T follicular helper cell (primary cell): Measurements from ENCODE around the gene ATXN7L1.

ENCODE experiments used
- DNase-seq: peaks from one replicate; pipeline ENCODE4 v3.0.0-alpha.2; 2020; ENCODE audit warnings: low read depth

The ATXN7L1 gene

DNA sequence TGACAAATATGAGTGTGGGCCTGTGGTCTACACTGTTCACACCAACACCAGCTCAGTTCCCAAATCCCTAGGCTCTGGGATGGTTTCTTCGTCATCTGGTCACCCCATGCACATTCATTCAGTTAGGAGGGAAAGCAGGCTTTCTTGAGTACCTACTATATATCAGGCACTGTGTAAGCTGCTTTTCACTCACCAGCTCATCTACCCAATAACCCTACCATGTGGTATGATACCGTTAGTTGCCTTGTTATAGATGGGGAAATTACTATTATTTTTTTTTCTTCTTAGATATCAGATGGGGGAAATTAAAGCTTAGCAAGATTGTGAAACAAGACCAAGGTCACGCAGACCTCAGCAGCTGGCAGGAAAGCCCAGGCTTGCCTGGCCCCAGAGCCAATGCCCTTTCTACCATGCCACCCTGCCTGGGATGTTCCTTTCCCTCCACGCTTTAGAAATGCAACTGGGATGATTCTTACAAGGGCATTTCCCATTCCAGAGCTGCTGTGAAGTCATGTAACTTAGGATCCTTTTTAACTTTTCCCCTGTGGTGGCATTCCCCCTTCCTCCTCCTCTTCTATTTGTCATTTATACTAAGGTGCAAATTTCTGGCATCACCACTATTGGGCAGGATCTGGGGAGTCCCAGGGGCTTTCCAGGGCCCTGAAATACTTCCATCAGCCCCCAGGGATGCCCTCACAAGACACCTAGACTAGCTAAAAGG lies 202.0 kb downstream of the ATXN7L1 start:
- DNase-seq, result no peak

DNA sequence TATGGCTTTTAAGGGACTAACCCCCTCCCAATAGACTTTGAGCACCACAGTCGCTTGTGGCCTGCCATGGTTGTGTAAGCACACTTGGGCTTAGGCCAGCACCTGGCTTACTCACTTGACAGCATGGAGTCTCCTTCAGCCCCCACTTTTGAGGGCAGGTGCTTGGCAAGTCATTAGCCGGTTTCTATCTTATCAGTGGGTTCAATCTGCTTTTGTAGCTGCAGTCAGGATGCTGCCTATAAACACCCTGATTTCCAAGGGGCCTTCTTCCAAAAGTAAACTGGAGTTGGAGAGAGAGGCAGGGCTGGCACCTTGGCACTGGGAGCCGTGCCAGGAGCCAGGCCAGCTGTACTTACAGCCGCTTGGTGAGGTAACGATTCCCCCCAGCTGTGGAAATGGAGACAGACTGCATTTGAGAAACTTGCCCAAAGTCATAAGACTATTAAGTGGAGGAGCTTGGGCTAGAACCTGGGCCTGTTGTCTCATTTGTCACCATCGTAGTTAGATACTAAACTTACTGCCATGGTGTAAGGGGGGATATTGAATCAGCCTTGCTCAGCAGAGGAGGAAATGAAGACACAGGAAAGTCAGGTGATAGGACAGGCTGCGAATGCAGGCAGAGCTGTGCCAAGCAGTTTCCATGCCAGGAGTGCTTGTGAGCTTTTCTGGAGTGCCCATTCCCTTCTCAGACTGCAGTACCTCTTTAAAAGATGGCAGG lies 202.9 kb downstream of the ATXN7L1 start:
- DNase-seq, result no peak

DNA sequence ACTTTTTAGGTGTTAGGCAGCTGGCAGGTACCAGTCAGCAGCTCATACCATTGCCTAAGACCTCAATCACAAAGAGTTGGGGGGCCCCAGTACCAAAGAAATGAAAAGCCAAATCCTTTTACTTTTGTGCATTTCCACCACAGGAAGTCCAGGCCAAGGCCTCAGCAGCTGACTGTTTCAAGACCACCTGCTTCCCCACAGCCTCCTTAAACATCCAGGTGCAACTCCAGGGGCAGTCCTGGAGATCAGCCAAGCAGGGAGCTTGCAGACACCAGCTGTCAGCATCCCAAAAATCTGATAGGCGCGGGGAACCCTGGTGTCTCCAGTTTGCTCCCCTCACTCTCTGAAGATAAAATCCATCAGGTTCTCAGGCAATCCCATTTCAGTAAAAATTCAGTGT lies 203.6 kb downstream of the ATXN7L1 start:
- DNase-seq, result no peak

DNA sequence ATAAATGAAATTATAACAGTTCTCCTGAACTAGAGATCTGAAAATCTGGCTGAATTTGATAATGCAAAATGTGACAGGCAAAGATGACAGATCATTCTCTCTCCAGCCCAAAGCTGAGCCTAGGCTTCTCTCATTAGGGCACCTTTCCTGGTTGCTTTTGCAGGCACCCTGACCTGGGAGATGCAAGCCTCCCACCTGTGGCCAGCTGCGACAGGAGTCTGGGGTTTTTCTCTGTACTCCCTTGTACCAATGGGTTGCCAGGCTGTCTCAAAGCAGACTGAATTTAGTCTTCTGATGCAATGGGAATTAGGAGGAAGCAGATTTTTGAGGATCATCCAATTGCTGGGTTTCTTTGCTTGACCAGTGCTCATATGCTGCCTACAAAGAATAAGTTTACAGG lies 210.1 kb downstream of the ATXN7L1 start:
- DNase-seq, result no peak

DNA sequence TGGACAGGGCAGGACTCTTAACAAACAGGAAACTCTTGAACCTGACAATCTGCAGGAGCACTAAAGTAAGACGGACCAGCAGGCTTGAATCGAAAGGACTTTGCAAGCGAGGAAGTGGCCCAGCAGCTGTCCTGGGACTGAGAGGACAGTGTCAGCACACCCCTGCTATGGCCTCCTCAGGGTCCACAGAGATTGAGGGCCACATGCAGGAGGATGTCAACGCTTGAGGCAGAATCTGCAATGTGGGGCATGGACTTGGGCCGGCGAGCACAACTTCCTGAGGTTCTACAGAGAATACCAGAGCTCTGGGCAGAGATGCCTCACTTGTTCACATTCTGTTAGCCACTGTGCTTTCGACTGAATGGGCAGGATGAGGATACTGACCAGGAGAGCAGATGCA lies 210.7 kb downstream of the ATXN7L1 start:
- no peak for DNase-seq

DNA sequence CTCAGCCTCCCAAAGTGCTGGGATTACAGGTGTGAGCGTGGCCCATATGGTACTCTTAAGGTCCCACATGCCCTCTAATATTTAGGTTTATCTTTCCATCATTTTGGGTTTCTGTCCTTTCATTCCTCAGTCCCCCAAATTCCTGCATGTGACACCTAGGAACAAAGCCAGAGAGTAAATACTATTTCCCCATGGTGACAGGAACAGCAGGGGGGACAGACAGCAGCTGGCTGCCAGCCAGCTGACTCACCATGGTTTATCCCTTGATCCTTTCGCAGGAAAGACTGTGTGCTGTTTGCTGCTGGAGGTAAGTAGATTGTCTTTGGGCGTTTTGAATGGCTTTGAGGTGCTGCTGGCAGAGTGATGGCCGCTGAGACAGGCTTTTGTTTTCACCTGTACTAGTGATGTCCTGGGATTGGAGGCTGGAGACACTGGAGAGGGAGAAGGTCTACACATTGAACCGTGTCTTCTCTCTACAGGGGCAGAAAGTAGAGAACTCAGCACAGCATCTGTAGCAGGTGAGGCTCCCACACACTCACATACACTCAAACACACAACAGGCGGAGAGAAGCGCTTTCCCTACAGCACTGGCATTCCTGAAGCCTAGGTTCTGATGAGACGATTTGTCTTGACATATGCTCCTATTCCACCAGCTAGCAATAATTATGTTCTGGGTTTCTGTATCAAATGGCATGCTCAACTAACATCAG lies 211.4 kb downstream of the ATXN7L1 start:
- DNase-seq, result no peak

DNA sequence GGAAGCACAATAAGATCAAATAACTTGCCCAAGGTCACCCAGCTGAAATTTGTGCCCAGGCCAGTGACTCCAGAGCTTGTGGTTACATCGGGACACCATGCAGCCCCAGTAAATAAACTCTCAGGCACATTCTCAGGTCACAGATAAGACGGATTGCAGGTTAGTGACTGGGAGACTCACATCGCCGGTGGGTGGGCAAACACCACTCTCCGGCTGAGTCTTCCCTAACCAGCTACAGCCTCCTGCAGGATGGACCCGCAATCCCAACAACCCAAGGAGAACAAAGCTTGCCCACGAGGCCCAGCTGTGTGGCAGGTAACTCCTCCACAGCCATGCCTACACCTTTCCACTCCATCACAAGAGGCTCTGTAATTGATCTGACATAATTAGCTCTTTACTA lies 213.4 kb downstream of the ATXN7L1 start:
- DNase-seq, result no peak

DNA sequence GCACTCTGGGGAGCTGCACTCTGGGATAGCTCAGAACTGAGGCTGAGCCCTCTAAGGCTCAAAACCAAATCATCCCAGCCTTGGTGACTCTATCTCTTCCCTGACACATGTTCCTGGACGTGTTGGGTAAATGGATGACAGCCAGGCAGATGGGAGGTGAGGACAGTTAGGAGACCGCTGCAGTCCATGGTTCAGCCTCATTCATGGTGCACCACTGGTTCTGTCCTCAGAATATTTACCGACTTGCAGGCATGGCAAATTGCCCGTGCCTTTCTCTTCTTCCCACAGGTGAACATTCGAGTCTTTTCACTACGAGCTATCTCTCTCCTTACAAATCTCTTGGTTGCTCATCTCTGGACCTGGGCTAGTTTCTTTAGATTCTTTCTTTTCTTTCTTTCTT lies 214.8 kb downstream of the ATXN7L1 start:
- no peak for DNase-seq

DNA sequence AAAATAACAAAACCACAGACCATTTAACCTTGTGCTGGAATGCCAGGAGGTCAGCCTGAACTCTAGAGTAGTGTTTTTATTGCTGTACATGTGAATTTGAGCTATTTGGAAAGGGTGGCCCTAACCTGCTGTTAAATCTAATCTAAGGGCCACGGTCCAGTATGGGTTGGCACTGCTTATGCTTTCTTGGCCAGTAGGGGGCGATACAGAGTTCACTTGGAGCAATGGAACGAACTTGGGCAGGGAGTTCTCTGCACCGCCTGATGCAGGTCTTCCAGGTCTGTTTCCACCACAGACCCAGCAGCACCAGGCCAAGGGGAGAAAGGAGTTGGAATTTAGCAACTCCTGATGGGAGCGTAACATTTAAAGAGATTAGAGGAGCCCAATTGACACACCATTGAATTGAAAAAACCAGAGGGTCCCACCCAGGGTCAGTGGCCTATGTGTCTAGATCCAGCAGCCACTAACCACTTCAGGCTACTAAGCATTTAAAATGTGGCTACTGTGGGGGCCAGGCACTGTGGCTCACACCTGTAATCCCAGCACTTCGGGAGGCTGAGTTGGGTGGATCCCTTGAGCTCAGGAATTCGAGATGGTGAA lies 219.4 kb downstream of the ATXN7L1 start:
- DNase-seq, result peak; percentile 62

DNA sequence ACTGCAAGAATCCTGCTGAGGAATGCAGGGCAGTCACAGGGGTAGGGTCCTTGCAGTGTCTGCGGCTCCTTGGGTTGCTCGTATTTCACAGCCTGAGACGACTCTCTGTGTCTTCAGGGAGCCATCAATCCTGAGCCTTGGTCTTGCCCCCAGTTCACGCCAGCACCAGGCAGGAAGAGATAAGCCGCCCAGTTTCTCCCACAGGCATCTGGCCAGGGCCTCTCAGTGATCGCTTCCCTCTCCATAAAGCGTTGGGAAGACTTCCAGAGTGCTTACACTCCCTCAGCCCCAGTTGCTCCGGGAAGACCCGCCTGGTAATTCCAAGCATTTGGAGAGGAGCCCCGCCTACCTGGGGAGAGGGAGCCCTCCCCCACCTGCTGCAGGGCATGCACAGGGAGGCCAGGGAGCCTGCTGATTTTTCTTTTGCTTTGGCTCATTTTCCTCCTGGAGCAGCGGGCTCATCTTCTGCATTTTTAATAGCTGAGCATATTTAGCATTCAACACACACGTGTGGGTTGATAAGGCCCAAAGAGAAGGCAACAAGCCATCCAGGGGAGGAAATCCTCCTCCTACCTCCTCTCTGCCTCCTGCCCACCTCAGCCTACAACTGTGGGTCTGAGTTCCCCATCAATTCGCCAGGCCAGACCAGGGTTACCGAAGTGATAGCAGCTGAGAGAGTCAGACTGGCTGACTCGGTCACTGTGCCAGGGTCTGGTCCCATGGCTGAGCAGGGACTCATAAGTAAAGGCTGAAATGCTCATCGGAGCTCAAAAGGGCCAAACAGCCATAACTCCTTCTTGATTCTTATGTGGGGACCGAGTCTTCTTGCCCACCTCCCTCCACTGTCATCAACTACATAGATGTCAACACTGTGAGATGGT lies 220.7 kb downstream of the ATXN7L1 start:
- DNase-seq, result no peak

DNA sequence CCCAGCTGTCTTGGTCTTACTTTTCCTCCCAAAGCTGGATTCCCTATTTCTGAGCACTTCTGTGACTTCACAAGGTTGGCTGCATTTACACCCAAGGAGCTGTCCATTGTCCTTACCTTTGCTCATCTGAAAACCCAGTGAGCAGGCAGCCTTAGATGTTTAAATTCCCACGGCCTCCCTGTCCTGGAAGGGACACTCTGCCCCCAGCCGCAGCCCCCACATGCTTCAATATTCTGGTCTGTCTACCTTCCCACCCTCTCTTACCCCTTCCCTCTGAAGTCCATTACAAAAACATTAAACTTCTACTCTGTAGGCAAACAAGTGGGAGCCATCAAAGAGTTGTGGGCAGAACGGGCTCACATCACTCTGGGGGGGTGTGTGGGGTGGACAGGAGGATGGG lies 221.3 kb downstream of the ATXN7L1 start:
- DNase-seq, result no peak

DNA sequence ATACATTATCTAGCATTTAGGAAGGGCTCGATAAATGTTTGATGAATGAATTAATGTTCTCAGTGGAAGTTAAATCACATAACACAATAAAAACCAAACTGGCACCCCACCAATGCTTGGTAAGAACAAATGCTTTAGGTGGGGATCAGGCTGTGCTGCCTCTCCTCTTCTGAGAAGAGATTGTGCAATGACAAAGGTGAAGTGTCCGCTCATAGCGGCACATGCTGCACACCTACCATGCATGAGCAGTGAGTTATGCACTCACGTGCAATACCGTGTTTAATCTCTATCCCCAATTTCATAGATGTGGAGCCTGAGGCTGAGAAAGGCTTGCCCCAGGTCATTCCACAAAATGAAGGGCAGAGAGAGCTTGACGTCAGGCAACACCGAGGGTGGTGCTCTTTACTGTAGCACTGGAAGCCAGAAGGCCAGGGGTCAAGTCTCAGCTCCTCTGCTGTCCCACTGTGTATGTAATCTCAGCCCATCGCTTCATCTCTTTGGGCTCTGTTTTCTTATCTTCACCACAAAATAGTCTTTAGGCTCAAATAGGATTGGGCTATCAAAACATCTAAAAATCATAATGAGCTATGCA lies 222.2 kb downstream of the ATXN7L1 start:
- no peak for DNase-seq

DNA sequence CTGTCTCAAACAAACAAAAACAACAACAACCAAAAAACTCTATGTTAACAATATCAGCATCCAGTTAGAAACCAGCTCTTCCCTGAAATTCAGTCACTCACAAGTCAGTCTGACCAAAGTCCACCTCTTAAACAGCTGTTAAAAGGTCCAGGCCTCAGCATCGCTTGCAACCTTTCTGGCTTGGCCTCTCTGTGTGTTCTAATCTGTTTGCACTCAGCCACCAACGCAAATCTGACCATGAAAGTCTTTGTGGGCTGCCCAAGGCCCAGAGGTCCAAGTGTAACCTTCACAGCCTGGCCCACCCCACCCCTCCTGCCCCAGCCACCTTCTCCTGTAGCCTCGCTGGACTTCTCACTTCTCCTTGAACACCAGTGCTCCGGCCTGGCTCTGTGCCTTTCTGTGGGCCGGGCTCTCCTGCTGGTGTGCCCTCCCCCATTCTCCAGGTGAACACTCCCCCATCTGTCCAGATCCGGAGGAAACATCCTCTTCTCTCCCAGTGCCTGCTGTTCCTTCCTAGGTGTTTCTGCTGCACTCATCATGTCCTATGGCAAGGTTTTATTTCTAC lies 222.9 kb downstream of the ATXN7L1 start:
- DNase-seq, result no peak

DNA sequence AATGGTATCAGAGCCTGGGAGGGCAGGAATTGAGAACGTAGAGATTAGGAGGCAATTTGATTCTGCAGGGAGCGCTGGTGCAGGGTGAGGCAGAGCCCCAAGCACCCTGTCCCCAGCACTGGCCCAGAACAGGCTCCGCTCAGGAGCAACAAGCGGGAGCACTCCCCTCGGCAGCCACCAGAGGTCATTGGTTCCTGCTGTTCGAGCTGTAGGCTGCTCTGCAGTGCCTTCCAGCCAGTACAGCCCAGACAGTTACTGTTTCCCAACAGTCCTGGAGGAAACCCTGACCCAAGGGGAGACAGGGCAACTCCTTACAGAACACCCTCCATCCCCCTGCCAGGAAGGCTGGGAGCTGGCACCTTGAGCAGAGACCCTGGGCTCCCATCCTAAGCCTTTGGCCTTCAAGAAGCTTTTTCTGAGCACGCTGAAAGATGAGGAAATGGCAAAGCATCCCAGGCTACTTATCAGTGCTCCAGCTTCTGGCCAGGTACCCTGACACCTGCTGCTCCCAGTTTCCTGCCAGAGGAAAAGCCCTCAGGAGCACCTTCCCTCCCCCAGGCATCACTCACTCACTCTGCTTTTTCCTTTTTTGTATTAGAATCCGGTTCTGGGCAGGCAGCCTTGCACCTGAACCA lies 223.9 kb downstream of the ATXN7L1 start:
- DNase-seq, result peak; percentile 49

DNA sequence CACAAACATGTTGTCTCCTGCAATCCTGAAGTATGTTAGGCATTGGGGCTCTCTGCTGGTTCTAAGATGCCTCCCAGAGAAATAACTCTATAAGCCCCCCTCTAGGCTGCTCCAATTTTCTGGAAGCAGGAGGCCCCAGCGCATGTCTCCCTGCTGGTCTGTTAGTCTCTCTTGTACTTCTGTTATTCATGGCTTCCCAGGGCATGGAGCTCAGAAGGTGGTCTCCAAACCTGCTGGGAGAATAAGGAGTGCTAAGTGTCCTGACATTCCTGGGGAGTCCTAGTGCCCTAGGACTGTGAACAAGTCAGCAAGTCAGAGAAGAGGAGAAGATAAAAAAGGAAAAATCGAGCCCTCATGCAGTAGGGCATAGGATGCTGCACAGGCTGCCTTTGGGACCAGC lies 224.6 kb downstream of the ATXN7L1 start:
- DNase-seq, result no peak

DNA sequence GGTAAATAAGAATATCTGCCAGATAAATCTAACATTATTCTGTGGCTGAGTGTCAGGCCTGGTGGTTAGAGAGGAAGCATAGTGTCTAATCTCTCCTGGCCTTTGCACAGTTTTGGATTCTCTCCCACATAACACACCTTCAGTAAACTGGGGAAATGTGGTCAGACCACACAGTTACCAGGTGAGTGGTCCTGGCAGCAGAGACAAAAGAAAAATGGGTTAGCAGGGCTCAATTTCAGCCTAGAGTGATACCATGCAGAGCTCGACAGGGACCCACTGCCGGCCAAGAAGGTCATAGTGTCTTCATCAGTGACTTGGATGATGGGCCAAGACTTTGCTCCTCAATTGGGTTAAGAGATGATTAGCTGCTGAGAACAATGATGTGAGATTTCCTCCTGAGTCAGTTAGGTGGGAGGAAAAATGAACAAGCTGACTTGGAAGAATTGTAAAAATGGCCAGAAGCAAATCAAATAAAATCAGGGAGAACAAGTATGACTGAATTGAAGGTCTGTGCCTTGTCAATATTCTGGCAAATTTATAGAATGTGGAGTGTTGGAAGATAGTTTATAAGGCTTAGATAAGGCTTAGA lies 225.9 kb downstream of the ATXN7L1 start:
- DNase-seq, result no peak

DNA sequence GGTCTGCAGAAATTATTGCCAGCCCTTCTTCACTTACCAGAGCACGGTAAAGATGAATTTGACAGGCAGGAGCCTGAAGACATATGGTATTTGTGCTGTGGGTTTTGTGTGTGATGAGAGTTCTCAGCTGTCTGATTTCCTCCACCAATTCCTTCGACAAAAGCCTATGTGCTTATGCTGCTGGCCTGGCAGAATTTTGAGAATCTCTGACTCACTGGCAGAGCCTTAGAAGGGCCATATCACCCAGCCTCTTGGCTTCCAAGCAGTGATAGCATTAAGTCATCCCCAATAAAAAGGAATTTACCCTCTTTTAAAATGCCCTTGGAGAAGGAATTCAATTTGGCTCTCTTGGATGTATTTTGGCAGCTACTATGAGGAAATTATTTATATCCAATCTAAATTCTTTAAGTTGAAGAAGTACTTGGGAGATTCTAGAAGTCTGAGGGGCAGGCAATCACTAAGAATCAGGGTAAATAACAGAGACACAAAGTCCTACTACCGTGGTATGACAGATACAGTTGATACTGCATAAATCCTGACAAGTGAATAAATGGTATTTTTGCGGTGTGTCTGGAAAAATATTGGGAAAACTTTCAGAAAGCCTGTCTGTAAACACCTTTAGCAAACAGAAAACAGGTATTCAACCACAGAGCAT lies 226.5 kb downstream of the ATXN7L1 start:
- DNase-seq, result no peak

DNA sequence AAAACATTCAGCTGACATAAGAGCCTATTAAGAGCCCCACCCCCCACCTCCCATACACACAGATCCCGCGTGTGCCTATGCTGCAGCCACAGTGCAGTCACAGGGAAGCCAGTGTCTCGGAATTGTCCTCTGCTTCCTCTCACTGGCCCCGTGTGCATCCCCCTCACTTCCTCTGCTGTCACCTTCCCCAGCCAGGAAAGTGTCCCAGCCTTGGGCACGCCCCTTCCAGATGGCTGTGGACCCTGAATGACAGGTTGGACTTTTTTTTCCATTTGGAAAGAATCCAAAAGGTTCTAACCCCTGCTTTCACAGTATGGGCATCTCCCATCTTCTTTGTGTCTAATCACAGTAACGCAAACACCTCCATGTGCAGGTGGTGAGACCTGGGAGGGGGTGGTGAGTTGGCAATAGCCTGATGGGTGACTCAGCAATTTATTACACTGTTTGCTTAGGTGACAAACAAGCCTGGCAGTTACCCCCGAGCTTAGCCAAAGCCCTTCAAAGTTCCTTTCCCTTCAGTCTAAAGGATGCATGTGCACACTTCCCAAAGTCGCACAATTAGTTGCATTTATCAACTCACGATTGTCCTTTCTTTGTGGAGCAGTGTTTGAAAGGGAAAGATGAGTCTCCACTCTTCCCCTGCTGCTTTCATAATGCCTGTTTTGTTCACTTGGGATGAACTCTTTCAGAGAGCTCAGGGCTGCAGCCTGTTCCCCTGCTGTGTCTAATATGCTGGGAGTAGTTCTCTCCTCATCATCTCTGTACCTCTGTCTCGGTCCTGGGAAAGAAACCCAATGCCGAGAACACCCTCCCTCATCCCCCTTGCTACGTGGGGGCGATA lies 227.6 kb downstream of the ATXN7L1 start:
- no peak for DNase-seq

DNA sequence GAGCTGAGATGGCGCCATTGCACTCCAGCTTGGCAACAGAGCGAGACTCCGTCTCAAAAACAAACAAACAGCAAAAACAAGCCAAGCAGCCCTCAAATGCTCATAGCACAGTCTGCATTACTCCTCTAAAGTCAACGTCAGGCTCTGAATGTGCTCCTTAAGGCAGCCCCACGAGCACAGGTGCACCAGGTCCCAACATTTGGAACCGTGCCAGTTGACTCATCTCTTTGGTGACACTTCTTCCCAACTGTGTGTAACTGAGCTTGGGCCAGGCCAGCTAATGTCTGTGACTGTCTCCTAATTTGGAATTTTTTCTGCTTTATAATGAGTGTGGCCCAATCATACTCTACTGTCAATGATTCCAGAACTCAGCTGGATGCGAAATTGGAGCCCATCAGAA lies 228.8 kb downstream of the ATXN7L1 start:
- DNase-seq, result no peak
